H9 (cell line): ENCODE data around the gene GNPTAB. TPM values are rescaled to one million over a fixed set of nuclear protein-coding genes. Genes with fewer than 3 reads are reported as not detected.

Experiments used
- DNase-seq: peaks from one replicate; pipeline ENCODE4 v3.0.0-alpha.2; 2017
- H2AFZ ChIP-seq: one replicate; pipeline ENCODE4 v1.6.1; 2013; ENCODE audit warnings: mild to moderate bottlenecking, low read length, control low read depth, moderate library complexity
- H2AK5ac ChIP-seq: 2 replicates; pipeline ENCODE4 v1.6.1; 2013; ENCODE audit warnings: low read length, control low read depth, mixed read lengths; ENCODE audit not compliant: insufficient read length
- H2BK120ac ChIP-seq: one replicate; pipeline ENCODE4 v1.6.1; 2013; ENCODE audit warnings: low read depth, mild to moderate bottlenecking, low read length, control low read depth, inconsistent platforms; ENCODE audit not compliant: poor library complexity, severe bottlenecking
- H2BK12ac ChIP-seq: 2 replicates; pipeline ENCODE4 v1.6.1; 2013; ENCODE audit warnings: low read length, control low read depth, mixed read lengths, low read depth; ENCODE audit not compliant: insufficient read length
- H2BK15ac ChIP-seq: 2 replicates; pipeline ENCODE4 v1.6.1; 2013; ENCODE audit warnings: low read depth, low read length, control low read depth
- H2BK20ac ChIP-seq: one replicate; pipeline ENCODE4 v1.6.1; 2013; ENCODE audit warnings: low read depth, mild to moderate bottlenecking, low read length, control low read depth, inconsistent platforms; ENCODE audit not compliant: poor library complexity, severe bottlenecking
- H2BK5ac ChIP-seq: 2 replicates; pipeline ENCODE4 v1.6.1; 2013; ENCODE audit warnings: low read length, control low read depth, mixed read lengths; ENCODE audit not compliant: insufficient read length
- H3K14ac ChIP-seq: 2 replicates; pipeline ENCODE4 v1.6.1; 2013; ENCODE audit warnings: low read length, control low read depth; ENCODE audit not compliant: insufficient read depth
- H3K18ac ChIP-seq: 2 replicates; pipeline ENCODE4 v1.6.1; 2013; ENCODE audit warnings: low read depth, mild to moderate bottlenecking, mixed read lengths, low read length, control low read depth; ENCODE audit not compliant: insufficient read length
- H3K23ac ChIP-seq: 2 replicates; pipeline ENCODE4 v1.6.1; 2013; ENCODE audit warnings: low read length, control low read depth, mixed read lengths, low read depth; ENCODE audit not compliant: insufficient read length
- H3K23me2 ChIP-seq: 2 replicates; pipeline ENCODE4 v1.6.1; 2013; ENCODE audit warnings: low read depth, mild to moderate bottlenecking, mixed read lengths, low read length, control low read depth; ENCODE audit not compliant: insufficient read length, poor library complexity, severe bottlenecking
- H3K27ac ChIP-seq: 2 replicates; pipeline ENCODE4 v1.5.1; 2013; ENCODE audit warnings: low read length, control low read depth, mixed read lengths, low read depth; ENCODE audit not compliant: insufficient read length
- H3K27me3 ChIP-seq: 2 replicates; pipeline ENCODE4 v1.6.1; 2013; ENCODE audit warnings: low read length, control low read depth, inconsistent platforms; ENCODE audit not compliant: insufficient read depth
- H3K4ac ChIP-seq: 2 replicates; pipeline ENCODE4 v1.6.1; 2013; ENCODE audit warnings: low read depth, mild to moderate bottlenecking, control low read depth, inconsistent platforms, low read length, moderate library complexity
- H3K4me1 ChIP-seq: 2 replicates; pipeline ENCODE4 v1.6.1; 2013; ENCODE audit warnings: low read length, control low read depth, inconsistent platforms; ENCODE audit not compliant: insufficient read depth
- H3K4me2 ChIP-seq: 2 replicates; pipeline ENCODE4 v1.6.1; 2013; ENCODE audit warnings: low read length, control low read depth, mixed read lengths; ENCODE audit not compliant: insufficient read length, insufficient read depth
- H3K56ac ChIP-seq: 2 replicates; pipeline ENCODE4 v1.6.1; 2013; ENCODE audit warnings: low read depth, mild to moderate bottlenecking, mixed read lengths, low read length, control low read depth; ENCODE audit not compliant: insufficient read length
- H3K79me1 ChIP-seq: 2 replicates; pipeline ENCODE4 v1.6.1; 2013; ENCODE audit warnings: low read depth, mild to moderate bottlenecking, moderate library complexity, low read length, control low read depth, inconsistent platforms; ENCODE audit not compliant: insufficient read depth, poor library complexity, severe bottlenecking
- H3K79me2 ChIP-seq: 2 replicates; pipeline ENCODE4 v1.6.1; 2013; ENCODE audit warnings: low read length, control low read depth, inconsistent platforms; ENCODE audit not compliant: insufficient read depth
- H3K9ac ChIP-seq: 2 replicates; pipeline ENCODE4 v1.6.1; 2013; ENCODE audit warnings: low read length, control low read depth, mixed read lengths; ENCODE audit not compliant: insufficient read length; ENCODE audit errors: extremely low read depth
- H3K9me3 ChIP-seq: one replicate; pipeline ENCODE4 v1.6.1; 2013; ENCODE audit warnings: low read depth, low read length, inconsistent platforms; ENCODE audit not compliant: control insufficient read depth
- H3T11ph ChIP-seq: one replicate; pipeline ENCODE4 v1.6.1; 2013; ENCODE audit warnings: mild to moderate bottlenecking, low read length, control low read depth, inconsistent platforms
- H4K20me1 ChIP-seq: one replicate; pipeline ENCODE4 v1.6.1; 2013; ENCODE audit not compliant: control insufficient read depth, insufficient read length, insufficient read depth
- H4K5ac ChIP-seq: 2 replicates; pipeline ENCODE4 v1.6.1; 2013; ENCODE audit warnings: low read depth, mild to moderate bottlenecking, mixed read lengths, low read length, control low read depth; ENCODE audit not compliant: insufficient read length
- H4K8ac ChIP-seq: replicated peaks from 2 replicates; pipeline ENCODE4 v1.6.1; 2013; ENCODE audit warnings: low read length, control low read depth, mixed read lengths, low read depth; ENCODE audit not compliant: insufficient read length
- H4K91ac ChIP-seq: 2 replicates; pipeline ENCODE4 v1.6.1; 2013; ENCODE audit warnings: low read depth, mild to moderate bottlenecking, moderate library complexity, mixed read lengths, low read length, control low read depth; ENCODE audit not compliant: insufficient read length
- H3K27ac Mint-ChIP-seq, 3 experiments: 2 replicates in 2 of 3; 3 replicates in 1 of 3; pipeline ENCODE4 v1.8.0; 2020 to 2021; ENCODE audit warnings: mixed read lengths in 3 of 3, mild to moderate bottlenecking in 1 of 3, moderate library complexity in 1 of 3
- H3K27me3 Mint-ChIP-seq: 2 replicates; pipeline ENCODE4 v1.8.0; 2021; ENCODE audit warnings: low read depth, mild to moderate bottlenecking, moderate library complexity, mixed read lengths
- H3K36me3 Mint-ChIP-seq, 3 experiments: 2 replicates in 2 of 3; 3 replicates in 1 of 3; pipeline ENCODE4 v1.8.0; 2020 to 2021; ENCODE audit warnings: low read depth in 3 of 3, mixed read lengths in 3 of 3; ENCODE audit not compliant: insufficient read depth in 1 of 3
- H3K4me1 Mint-ChIP-seq, 2 experiments: 2 replicates each; pipeline ENCODE4 v1.8.0; 2020; ENCODE audit warnings: mixed read lengths in 2 of 2
- H3K4me3 Mint-ChIP-seq, 2 experiments: 2 replicates in 1 of 2; 3 replicates in 1 of 2; pipeline ENCODE4 v1.8.0; 2020 to 2021; ENCODE audit warnings: mild to moderate bottlenecking in 2 of 2, mixed read lengths in 2 of 2, moderate library complexity in 1 of 2
- H3K9me3 Mint-ChIP-seq, 2 experiments: 2 replicates in 1 of 2; 3 replicates in 1 of 2; pipeline ENCODE4 v1.8.0; 2020; ENCODE audit warnings: mild to moderate bottlenecking in 2 of 2, mixed read lengths in 2 of 2, moderate library complexity in 1 of 2
- CTCF ChIP-seq: fragments of 200-600 bp; sonication (generic); conservative IDR thresholded peaks from 3 replicates; pipeline ENCODE4 v1.8.0; 2021; ENCODE audit warnings: antibody characterized with exemption, mild to moderate bottlenecking
- WGBS: extraction: QIAGEN DNeasy Blood & Tissue Kit; methylation state at CpG from one replicate; pipeline ENCODE4 v1.1.7; 2013; ENCODE audit warnings: missing lambda C conversion rate, low lambda C conversion rate, mixed read lengths; ENCODE audit not compliant: insufficient read length; ENCODE audit errors: extremely low coverage; 5-methylcytosine and 5-hydroxymethylcytosine counted together
- total RNA-seq: library from RNA; stranded (reverse); gene quantifications from 2 replicates; pipeline ENCODE4 v1.2.1, GENCODE V29; 2021

Gene GNPTAB
- total RNA-seq, 1 experiment from 2014 or later, result 44.3 TPM

GRCh38 chr12:101713930-101714329, 116.8 kb downstream of the GNPTAB start:
- H3K27me3 Mint-ChIP-seq, result no peaks in the 10 kb centered on the region
- Histone ChIP-seq H4K5ac (no peak overlapping the region), H4K20me1 (no peaks in the 10 kb centered on the region), H4K91ac (no peak overlapping the region), H4K8ac (no peak overlapping the region), H2BK12ac (no peak overlapping the region), H3K79me1 (no peaks in the 10 kb centered on the region), H3K27me3 (no peaks in the 10 kb centered on the region), H3K27ac (no peak overlapping the region), H2BK20ac (no peak overlapping the region), H3K4me2 (no peak overlapping the region), H3K23ac (no peak overlapping the region), H2AFZ (no peak overlapping the region), H3K56ac (no peak overlapping the region), H2BK15ac (no peak overlapping the region), H3K23me2 (no peaks in the 10 kb centered on the region), H2AK5ac (no peak overlapping the region), H2BK120ac (no peak overlapping the region), H3K14ac (no peak overlapping the region), H3K9ac (no peak overlapping the region), H2BK5ac (no peak overlapping the region), H3K79me2 (no peaks in the 10 kb centered on the region), H3K4ac (no peak overlapping the region), H3K9me3 (no peaks in the 10 kb centered on the region), H3K4me1 (no peaks in the 10 kb centered on the region), H3K18ac (no peak overlapping the region), H3T11ph (no peak overlapping the region)
- no peak for DNase-seq
- WGBS, result no CpG with 5 or more reads among the region's 2 CpGs
- H3K4me3 Mint-ChIP-seq, result no peak overlapping the region
- no peaks in the 10 kb centered on the region for H3K36me3 Mint-ChIP-seq
- peaks cover 3 to 4% of the 10 kb centered on the region in 2 experiments; a peak in 2 of 4 replicates for H3K4me1 Mint-ChIP-seq
- no peak overlapping the region for H3K27ac Mint-ChIP-seq
- no peaks in the 10 kb centered on the region for H3K9me3 Mint-ChIP-seq
- no peak for TF ChIP-seq CTCF
